Activated T-helper 1 cell treated with Interleukin-2 at 50 U/mL for 16 hours (primary cell): ENCODE results near the gene CTSZ.

Source experiments
- DNase-seq: peaks from one replicate; pipeline ENCODE4 v3.0.0-alpha.2; 2020; ENCODE audit warnings: low read depth

CTSZ gene

DNA sequence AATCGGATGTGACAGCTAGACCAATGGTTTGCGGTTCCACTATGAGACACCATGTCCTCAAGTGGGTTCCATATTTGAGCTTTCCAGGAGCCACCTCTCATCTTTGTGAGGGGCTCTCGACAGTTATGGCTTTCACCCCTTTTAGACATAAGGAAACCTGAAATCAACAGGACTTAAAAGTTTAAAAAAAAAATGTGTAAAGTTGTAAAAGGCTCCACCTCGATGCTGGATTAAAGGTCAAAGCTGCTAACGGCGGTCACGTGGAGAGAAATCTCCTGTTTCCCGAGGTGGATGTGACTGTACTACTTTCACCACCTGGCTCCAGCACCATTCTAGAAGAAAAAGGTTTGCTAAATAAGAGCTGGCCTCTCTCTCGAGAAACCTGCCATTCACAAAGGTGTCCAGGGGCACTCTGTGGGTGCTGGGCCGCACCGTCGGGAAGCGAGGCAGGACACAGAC lies 24.5 kb upstream of the CTSZ start:
- no peak for DNase-seq

DNA sequence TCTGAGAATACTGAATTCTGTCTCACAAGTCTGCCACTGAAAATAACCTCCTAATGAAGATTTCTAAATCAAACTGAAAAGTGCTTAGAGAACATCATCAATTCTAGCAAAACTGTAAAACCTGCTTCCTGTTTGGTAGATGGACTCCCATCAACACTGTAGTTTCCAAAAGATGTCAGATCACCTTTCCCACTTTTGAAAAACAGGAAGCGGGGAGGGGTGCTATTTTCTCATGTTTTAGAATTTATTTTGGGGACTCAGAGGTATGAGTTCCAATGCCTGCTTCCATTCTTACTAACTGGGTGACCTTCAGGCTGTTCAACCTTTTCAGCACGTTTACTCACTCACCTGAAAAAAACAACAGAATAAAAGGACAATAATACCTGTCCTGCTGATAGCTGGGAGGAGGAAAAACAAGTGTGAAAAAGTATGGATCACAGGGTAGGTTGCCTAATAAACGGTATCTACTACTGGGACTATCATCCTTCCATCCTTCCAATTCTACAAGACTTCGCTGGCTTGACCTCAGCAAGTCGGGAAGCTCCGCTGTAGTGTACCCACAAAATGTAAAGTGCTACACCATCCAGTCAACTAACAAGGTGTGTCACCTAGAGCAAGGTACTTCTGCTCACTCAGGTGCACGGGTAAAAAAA lies 24.0 kb upstream of the CTSZ start:
- DNase-seq: no peak

GRCh38 chr20:59028812-59029211 lies 21.8 kb upstream of the CTSZ start:
- no peak for DNase-seq

DNA sequence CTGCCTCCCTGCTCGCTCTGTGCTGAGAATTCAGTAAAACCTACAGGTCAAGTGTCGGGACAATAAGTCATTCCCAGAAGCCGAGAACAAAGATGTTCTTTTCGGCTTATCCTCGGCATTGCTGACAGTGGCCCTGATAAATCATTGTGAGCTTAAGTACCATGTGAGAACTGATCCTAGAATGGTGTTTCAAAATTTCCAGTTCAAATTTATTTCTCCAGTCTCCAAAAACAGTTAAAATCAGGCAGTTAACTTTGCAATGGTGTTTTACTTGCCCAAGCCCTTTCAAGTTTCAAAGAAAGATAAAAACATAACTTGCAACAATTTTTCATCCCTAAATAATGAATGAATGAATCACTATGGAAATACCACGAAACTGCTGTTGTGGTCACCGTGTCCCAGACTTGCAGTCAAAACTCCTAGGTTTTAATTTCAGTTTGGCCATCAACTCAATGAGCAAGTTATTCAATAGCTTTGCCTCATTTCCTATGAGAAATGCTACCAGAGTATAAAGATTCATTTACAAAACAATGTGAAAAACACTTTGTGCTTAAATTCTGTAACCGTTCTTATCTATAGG lies 20.8 kb upstream of the CTSZ start:
- DNase-seq: no peak

DNA sequence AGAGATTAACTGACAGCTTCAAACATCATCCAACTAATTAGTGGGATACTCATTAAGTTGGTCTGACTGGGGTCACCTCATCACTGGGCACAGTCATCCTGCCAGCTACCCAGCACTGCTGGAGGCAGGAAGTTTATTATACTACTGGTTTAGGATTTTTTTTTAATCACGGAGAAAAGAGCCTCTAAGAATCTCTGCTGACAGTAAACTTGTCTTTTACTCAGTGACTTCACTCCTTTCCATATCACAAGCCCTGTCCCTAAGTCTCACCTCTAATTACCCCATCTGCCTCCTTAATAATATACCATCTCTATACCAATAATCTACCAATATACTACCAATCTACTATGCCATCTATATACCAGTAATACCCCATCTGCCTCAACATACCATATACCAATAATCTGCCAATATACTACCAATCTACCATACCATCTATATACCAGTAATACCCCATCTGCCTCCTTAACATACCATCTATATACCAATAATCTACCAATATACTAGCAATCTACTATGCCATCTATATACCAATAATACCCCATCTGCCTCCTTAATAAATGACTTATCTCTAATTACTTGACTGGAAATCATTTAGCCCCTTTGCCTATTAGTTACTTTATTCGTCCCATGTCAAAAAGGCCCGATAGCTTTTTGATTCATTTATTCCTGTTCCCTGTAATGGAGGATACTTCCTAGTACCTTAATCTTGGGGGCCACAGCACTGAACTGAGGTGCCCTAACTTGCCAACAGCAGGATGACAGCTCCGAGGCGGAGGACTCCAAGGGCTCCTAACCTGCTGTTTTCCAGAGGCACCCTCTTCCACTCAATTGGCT lies 20.1 kb upstream of the CTSZ start:
- DNase-seq: no peak

GRCh38 chr20:59025511-59025910 lies 18.5 kb upstream of the CTSZ start:
- no peak for DNase-seq

DNA sequence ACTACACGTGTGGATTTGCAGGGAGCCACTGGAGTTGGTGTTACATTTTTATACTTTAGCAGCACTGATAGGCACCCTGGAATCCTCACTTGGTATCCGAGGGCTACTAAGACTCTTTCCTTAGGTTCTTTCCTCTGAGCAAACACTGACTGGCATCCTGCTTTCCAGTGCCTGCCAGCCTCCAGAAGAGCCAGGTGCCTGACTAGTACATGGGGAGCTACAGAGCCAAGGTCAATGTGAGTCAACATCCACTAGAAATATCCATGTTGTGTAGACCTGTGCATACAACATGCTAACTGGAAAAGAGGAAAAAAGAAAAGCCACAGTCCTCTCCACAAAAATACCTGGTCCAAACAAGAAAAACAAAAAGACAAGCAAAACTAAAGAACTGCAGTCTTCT lies 18.0 kb upstream of the CTSZ start:
- DNase-seq: no peak

GRCh38 chr20:59024111-59024530 lies 17.1 kb upstream of the CTSZ start:
- DNase-seq: no peak

- no peak for DNase-seq
These were observed 16.6 kb upstream of the CTSZ start for GRCh38 chr20:59023616-59024015.

GRCh38 chr20:59022754-59023153 lies 15.7 kb upstream of the CTSZ start:
- DNase-seq: no peak

DNA sequence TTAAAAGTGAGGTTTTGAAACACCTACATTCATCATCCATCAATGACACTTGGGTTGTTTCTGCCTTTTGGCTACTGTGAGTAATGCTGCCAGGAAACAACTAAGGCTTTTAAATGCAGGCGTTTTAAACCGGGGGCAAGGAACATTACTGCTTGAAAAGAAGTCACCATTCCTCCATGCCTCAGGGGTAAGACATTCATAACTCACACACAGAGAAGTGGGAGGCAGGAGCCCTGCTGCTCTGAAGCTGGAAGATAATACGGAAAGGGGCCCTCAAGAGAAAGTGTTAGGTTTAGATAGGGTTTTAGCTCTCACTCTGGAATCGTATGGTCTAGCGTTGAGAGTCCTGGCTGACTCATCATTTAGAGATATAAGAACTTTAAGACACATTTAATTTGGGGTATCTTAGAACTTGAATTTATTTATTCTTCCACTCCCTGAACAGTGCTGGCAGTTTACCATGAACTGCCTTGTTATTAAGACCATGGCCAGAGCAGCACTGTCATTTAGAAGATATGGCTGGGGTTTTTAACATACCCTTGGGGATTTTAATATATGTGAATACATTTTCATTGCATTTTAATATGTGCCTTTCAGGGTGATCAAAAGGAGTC lies 14.0 kb upstream of the CTSZ start:
- DNase-seq: no peak

DNA sequence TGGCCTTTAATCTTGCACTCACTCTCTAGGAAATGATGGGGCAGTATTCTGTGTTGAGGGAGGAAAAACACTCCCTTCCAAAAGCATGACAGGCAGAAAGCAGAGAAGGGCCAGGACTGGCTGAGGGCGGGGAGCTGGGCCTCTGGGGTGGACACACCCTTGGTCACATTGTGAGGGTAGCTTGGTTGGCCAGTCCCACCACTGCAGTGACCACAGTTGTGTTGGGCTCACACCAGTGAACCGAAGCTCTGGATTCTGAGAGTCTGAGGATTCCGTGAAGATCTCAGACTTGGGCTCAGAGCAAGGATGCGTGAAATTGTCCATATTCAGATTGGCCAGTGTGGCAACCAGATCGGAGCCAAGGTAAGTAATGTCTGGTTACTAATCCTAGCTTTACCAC lies 12.2 kb upstream of the CTSZ start, which contains the start of gene TUBB1:
TUBB1 (plus strand) TSS at position 213 of the 400 bp plus-strand sequence; CDS start at position 307, 94 bp downstream.
- DNase-seq: no peak

DNA sequence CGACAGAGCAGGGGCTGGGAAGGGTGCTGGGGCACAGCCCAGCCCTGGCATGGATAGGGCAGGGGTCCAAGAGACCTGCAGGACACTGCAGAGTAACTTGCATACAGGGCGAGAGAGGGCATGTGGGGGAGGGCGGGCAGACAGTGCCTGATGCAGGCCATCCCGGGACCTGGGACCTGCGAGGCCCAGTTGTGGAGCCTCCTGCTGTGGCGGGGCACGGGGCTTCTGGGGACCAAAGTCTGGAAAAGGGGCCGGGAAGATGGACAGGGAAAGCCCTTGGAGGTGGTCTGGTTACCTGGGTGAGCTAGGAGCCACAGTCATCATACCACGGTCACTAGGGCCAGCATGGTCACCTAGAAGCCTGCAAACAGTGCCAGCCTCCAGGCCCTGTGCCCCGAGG lies 11.8 kb upstream of the CTSZ start:
- no peak for DNase-seq

- DNase-seq: no peak
These were observed 10.6 kb upstream of the CTSZ start for GRCh38 chr20:59017493-59018231.

DNA sequence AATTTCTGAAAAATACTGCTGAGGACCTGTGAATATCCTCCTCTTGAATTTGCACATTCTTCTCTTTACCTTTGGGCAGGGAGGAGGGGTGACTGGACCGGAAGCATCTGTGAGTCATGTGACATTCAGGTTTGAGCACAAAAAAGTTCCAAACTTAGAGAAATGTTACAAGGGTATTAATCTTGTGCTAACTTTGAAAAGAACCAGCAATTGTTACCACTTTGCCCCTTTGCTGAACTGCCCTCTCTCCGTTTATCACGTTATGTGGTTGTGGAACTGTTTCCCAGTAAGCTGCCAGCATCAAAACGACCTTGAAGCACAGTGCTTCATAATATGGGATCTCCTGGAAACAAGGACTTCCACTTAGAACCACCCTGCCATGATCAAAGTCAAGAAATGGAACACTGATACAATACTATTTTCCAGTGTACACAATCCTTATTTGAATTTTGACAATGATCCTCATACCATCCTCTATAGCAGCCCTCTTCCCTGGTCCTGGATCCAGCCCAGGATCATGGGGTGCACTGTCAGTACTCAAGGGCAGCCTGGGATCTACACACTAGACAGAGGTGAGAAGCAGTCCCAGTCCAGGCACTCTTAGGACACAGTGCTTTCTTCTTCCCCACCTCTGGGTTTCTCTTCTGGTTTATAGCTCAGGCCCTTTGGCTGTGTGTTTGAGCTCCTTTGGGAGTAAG lies 9.9 kb upstream of the CTSZ start:
- no peak for DNase-seq

GRCh38 chr20:59015812-59016711 lies 9.0 kb upstream of the CTSZ start:
- DNase-seq: no peak

DNA sequence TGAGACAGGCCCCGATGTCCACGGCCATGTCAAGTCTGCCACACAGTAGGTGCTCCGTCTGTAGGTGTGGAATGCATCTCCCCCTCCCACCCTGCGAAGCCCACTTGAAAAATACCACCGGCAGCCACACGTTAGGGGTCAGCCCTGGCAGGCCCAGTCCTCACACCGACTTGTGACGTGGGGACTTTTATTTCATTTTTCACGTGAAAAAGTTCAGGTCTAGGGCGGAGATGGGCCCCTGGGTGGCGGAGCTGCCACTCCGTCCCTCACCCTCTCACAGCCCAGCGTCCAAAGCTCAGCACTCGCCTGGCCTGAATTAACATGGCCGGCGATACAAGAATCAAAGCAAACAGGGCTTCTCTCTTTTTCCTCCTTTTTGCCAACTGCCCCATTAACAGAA lies 8.4 kb upstream of the CTSZ start:
- no peak for DNase-seq

- no peak for DNase-seq
These were observed 7.8 kb upstream of the CTSZ start for GRCh38 chr20:59014680-59015389.

DNA sequence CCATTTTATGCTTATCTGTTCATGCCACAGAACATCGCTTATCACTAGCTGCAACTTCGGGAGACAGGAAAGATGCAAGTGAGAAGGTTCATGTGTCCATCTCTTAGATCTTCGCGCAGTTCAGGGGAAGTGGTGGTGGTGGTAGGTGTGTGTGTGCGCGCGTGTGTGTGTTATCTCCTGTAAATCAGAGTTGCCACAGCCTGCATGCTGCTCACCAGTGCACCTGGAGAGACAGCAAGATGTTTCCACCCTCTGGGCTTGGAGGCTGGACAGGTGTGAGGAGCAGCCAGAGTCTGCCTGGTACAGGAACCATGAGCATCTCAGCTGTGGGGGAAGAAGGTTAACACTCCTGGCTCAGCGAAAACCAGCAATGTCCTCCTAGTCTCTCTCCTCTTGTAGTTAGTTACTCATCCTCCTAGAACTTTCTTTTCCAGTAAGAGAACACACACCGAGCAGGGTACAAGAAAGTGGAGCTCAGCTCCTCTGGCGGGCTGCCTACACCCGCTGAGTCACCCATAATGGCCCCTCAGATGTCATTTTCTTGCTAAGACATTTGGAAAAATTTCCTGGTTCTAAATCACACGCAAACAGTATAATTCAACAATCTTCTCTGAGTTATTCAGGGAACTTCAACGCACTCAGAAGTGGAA lies 7.0 kb upstream of the CTSZ start:
- DNase-seq: no peak
